HUES6 (cell line): Measurements from ENCODE around the gene IGLON5.

ENCODE experiments used
- H3K27ac ChIP-seq: 2 replicates; pipeline ENCODE4 v1.7.0; 2013; ENCODE audit warnings: low read depth, mild to moderate bottlenecking, low read length, inconsistent platforms
- H3K27me3 ChIP-seq: 2 replicates; pipeline ENCODE4 v1.6.1; 2013; ENCODE audit warnings: low read length; ENCODE audit not compliant: control insufficient read depth, insufficient read depth
- H3K36me3 ChIP-seq: 2 replicates; pipeline ENCODE4 v1.6.1; 2013; ENCODE audit warnings: low read length; ENCODE audit not compliant: control insufficient read depth, insufficient read depth
- H3K4me1 ChIP-seq: 2 replicates; pipeline ENCODE4 v1.6.1; 2013; ENCODE audit warnings: low read length; ENCODE audit not compliant: control insufficient read depth, insufficient read depth
- H3K4me3 ChIP-seq: 2 replicates; pipeline ENCODE4 v1.5.1; 2013; ENCODE audit warnings: low read depth, low read length
- H3K9ac ChIP-seq: one replicate; pipeline ENCODE4 v1.6.1; 2013; ENCODE audit warnings: mild to moderate bottlenecking, low read length
- H3K9me3 ChIP-seq: 2 replicates; pipeline ENCODE4 v1.6.1; 2013; ENCODE audit warnings: low read depth, low read length; ENCODE audit not compliant: control insufficient read depth, insufficient read depth

Gene IGLON5

GRCh38 chr19:51366389-51367254 is 55.2 kb downstream of the IGLON5 start:
- Histone ChIP-seq H3K4me3 (peak overlapping the region; percentile 81), H3K9ac (peak overlapping the region; percentile 84), H3K27ac (peak overlapping the region; percentile 59; the same call in 1 of the 2 replicates), H3K27me3 (no peaks in the 10 kb centered on the region), H3K4me1 (peaks cover 32% of the 10 kb centered on the region), H3K36me3 (no peaks in the 10 kb centered on the region), H3K9me3 (no peaks in the 10 kb centered on the region)

- no peaks in the 10 kb centered on the region for H3K36me3 ChIP-seq
- no peaks in the 10 kb centered on the region for H3K9me3 ChIP-seq
- peak overlapping the region; percentile 59; the same call in 1 of the 2 replicates for H3K27ac ChIP-seq
- H3K27me3 ChIP-seq = 0 out of 2 replicates have a peak, but pooled peaks cover 3% of the 10 kb centered on the region
- peak overlapping the region; percentile 84 for H3K9ac ChIP-seq
- H3K4me3 ChIP-seq = peak overlapping the region; percentile 81
- peaks cover 32% of the 10 kb centered on the region for H3K4me1 ChIP-seq
Observed at GRCh38 chr19:51367255-51367564, 55.8 kb downstream of the IGLON5 start.

- H3K36me3 ChIP-seq = no peaks in the 10 kb centered on the region
Observed at GRCh38 chr19:51367565-51368365, 56.3 kb downstream of the IGLON5 start.

GRCh38 chr19:51368366-51369282 is 57.2 kb downstream of the IGLON5 start, which contains the start of gene CLDND2:
Gene CLDND2, minus strand, starts transcription at chr19:51369003. Its CDS starts 426 bp downstream, at chr19:51368577.
- Histone ChIP-seq H3K4me1 (peaks cover 24% of the 10 kb centered on the region), H3K27me3 (0 out of 2 replicates have a peak, but pooled peaks cover 3% of the 10 kb centered on the region), H3K9me3 (no peaks in the 10 kb centered on the region), H3K27ac (peak within 1 kb of the TSS; percentile 78), H3K36me3 (no peaks in the 10 kb centered on the region), H3K4me3 (peak within 1 kb of the TSS; percentile 81), H3K9ac (peak within 1 kb of the TSS; percentile 83)

More at GRCh38 chr19:51367565-51368365, 56.3 kb downstream of the IGLON5 start:
- Histone ChIP-seq H3K4me3 (peak overlapping the region; percentile 81), H3K9ac (peak overlapping the region; percentile 84), H3K9me3 (no peaks in the 10 kb centered on the region), H3K27me3 (0 out of 2 replicates have a peak, but pooled peaks cover 3% of the 10 kb centered on the region), H3K27ac (peak overlapping the region; percentile 78), H3K4me1 (peaks cover 29% of the 10 kb centered on the region)

GRCh38 chr19:51370230-51370629 is 58.8 kb downstream of the IGLON5 start:
- no peak overlapping the region for H3K9ac ChIP-seq
- no peaks in the 10 kb centered on the region for H3K9me3 ChIP-seq
- no peaks in the 10 kb centered on the region for H3K36me3 ChIP-seq
- peaks cover 14% of the 10 kb centered on the region for H3K4me1 ChIP-seq
- H3K27me3 ChIP-seq = 0 out of 2 replicates have a peak, but pooled peaks cover 3% of the 10 kb centered on the region
- no peak overlapping the region for H3K4me3 ChIP-seq
- no peak overlapping the region for H3K27ac ChIP-seq

- Histone ChIP-seq H3K9ac (no peak overlapping the region), H3K27ac (no peak overlapping the region), H3K4me3 (no peak overlapping the region)
Observed at GRCh38 chr19:51371186-51371690, 59.8 kb downstream of the IGLON5 start.

GRCh38 chr19:51372021-51372648 is 60.7 kb downstream of the IGLON5 start:
- no peak overlapping the region for H3K4me3 ChIP-seq
- no peaks in the 10 kb centered on the region for H3K9me3 ChIP-seq
- H3K9ac ChIP-seq = no peak overlapping the region
- no peaks in the 10 kb centered on the region for H3K36me3 ChIP-seq
- 0 out of 2 replicates have a peak, but pooled peaks cover 3% of the 10 kb centered on the region for H3K27me3 ChIP-seq
- peaks cover 7% of the 10 kb centered on the region for H3K4me1 ChIP-seq
- H3K27ac ChIP-seq = no peak overlapping the region

More at GRCh38 chr19:51371186-51371690, 59.8 kb downstream of the IGLON5 start:
- 0 out of 2 replicates have a peak, but pooled peaks cover 3% of the 10 kb centered on the region for H3K27me3 ChIP-seq
- peaks cover 7% of the 10 kb centered on the region for H3K4me1 ChIP-seq
- H3K9me3 ChIP-seq = no peaks in the 10 kb centered on the region
- H3K36me3 ChIP-seq = no peaks in the 10 kb centered on the region

GRCh38 chr19:51372649-51373504 is 61.4 kb downstream of the IGLON5 start, which contains the start of gene NKG7:
Gene NKG7, minus strand, starts transcription at chr19:51372654. Its CDS starts 119 bp downstream, at chr19:51372535.
- 0 out of 2 replicates have a peak, but pooled peaks cover 3% of the 10 kb centered on the region for H3K27me3 ChIP-seq
- peaks cover 7% of the 10 kb centered on the region for H3K4me1 ChIP-seq
- H3K9me3 ChIP-seq = no peaks in the 10 kb centered on the region
- no peaks in the 10 kb centered on the region for H3K36me3 ChIP-seq
- H3K27ac ChIP-seq = no peak within 1 kb of the TSS
- H3K4me3 ChIP-seq = no peak within 1 kb of the TSS
- no peak within 1 kb of the TSS for H3K9ac ChIP-seq

GRCh38 chr19:51375504-51376221 is 64.2 kb downstream of the IGLON5 start:
- Histone ChIP-seq H3K27ac (no peak overlapping the region), H3K4me1 (no peaks in the 10 kb centered on the region; the same call in 1 of the 2 replicates), H3K36me3 (no peaks in the 10 kb centered on the region), H3K9me3 (no peaks in the 10 kb centered on the region), H3K9ac (no peak overlapping the region), H3K27me3 (0 out of 2 replicates have a peak, but pooled peaks cover 3% of the 10 kb centered on the region), H3K4me3 (no peak overlapping the region)
